ENCODE measurements around the gene GTSE1.

The GTSE1 gene

DNA sequence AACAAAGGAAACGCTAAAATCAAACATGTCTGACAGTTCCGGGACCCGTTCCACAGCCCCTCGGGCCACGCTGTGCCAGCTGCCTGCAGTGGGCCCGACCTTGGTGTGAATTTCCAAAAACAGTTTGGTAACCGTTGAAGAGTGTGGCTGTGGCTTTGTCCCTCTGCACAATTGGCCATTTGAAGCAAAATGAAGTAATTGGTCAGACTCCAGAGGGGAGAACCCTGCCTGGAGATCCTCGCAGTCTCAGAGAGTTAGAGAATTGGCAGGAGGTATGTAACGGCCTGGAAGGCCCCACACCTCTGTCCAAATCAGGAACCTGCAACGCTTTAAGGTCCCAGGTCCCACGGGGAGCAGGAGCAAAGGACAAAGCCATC lies 65.1 kb downstream of the GTSE1 start:
- H3K36me3 ChIP-seq (ENCODE audit: control insufficient read depth, insufficient read depth, low read length): peaks cover 5% of the 10 kb centered on the region
- DNase-seq (ENCODE audit: extremely low read depth, insufficient read length): no peak
- H3K27me3 ChIP-seq (replicated peaks; ENCODE audit: control insufficient read depth, insufficient read depth, low read length): no peaks in the 10 kb centered on the region; the same call in 1 of the 2 replicates
- H3K4me3 ChIP-seq (replicated peaks; ENCODE audit: low read depth, low read length): no peak overlapping the region
- no peak for TF ChIP-seq CTCF (IDR thresholded peaks at IDR 0.05; ENCODE audit: insufficient read depth, low read length, poor library complexity, severe bottlenecking)

- Histone ChIP-seq H3K27me3 (replicated peaks; ENCODE audit: control insufficient read depth, insufficient read depth, low read length) (no peaks in the 10 kb centered on the region; the same call in 1 of the 2 replicates), H3K4me3 (replicated peaks; ENCODE audit: low read depth, low read length) (no peak overlapping the region), H3K36me3 (ENCODE audit: control insufficient read depth, insufficient read depth, low read length) (peaks cover 3% of the 10 kb centered on the region)
- TF ChIP-seq CTCF (IDR thresholded peaks at IDR 0.05; ENCODE audit: insufficient read depth, low read length, poor library complexity, severe bottlenecking): no peak
- peak; percentile 58 for DNase-seq (ENCODE audit: extremely low read depth, insufficient read length)
Observed at GRCh38 chr22:46362203-46362933, 65.7 kb downstream of the GTSE1 start.

- no peak for DNase-seq (ENCODE audit: extremely low read depth, insufficient read length)
- Histone ChIP-seq H3K27me3 (replicated peaks; ENCODE audit: control insufficient read depth, insufficient read depth, low read length) (no peaks in the 10 kb centered on the region; the same call in 1 of the 2 replicates), H3K36me3 (ENCODE audit: control insufficient read depth, insufficient read depth, low read length) (peaks cover 3% of the 10 kb centered on the region), H3K4me3 (replicated peaks; ENCODE audit: low read depth, low read length) (no peak overlapping the region)
- TF ChIP-seq CTCF (IDR thresholded peaks at IDR 0.05; ENCODE audit: insufficient read depth, low read length, poor library complexity, severe bottlenecking): no peak
Observed at GRCh38 chr22:46362934-46363515, 66.4 kb downstream of the GTSE1 start.

- TF ChIP-seq CTCF (IDR thresholded peaks at IDR 0.05; ENCODE audit: insufficient read depth, low read length, poor library complexity, severe bottlenecking): no peak
- Histone ChIP-seq H3K36me3 (ENCODE audit: control insufficient read depth, insufficient read depth, low read length) (peaks cover 2% of the 10 kb centered on the region), H3K27me3 (replicated peaks; ENCODE audit: control insufficient read depth, insufficient read depth, low read length) (no peaks in the 10 kb centered on the region; the same call in 1 of the 2 replicates), H3K4me3 (replicated peaks; ENCODE audit: low read depth, low read length) (no peak overlapping the region)
- DNase-seq (ENCODE audit: extremely low read depth, insufficient read length): no peak
Observed at GRCh38 chr22:46363611-46364321, 67.1 kb downstream of the GTSE1 start.

DNA sequence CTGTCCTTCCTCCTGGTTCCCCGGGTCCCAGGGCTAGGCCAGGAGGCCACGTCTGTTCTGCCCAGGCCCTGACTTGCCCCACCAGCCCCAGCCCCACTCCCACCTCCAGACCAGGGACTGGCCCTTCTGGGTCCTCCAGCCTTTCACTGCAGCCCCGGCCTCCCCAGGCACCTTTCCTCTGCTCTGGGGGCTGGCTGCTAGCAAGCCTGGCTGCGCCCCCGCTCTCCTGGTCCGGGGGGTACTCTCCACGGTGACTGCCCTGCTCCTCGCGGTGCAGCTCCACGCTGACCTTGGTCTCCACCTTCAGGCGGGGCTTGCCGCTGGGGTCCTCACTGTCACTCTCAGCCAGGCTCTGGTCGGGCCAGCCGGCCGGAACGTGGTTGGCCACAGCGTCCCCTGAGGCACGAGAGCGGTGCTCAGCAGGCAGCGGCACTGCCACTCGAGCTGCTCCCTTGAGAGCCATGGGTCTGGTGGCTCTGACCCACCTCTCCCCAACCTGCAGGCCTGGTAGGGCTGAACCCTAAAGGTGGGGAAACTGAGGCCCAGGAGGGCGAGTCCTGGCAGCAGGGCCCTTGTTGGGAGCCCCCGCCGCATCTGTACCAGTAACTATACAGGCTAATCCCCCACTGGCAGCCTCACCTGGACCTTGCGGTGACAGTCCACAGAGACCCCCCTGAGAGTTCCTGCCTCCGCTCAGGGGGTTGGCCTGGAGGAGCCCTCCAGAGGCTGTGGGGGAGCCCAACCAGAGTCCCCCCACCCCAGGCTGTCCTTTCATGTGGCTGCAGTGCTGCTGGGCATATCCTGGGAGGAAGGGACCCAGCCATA lies 67.9 kb downstream of the GTSE1 start:
- H3K4me3 ChIP-seq (replicated peaks; ENCODE audit: low read depth, low read length): no peak overlapping the region
- TF ChIP-seq CTCF (IDR thresholded peaks at IDR 0.05; ENCODE audit: insufficient read depth, low read length, poor library complexity, severe bottlenecking): no peak
- no peak for DNase-seq (ENCODE audit: extremely low read depth, insufficient read length)
- no peaks in the 10 kb centered on the region for H3K36me3 ChIP-seq (ENCODE audit: control insufficient read depth, insufficient read depth, low read length)
- H3K27me3 ChIP-seq (replicated peaks; ENCODE audit: control insufficient read depth, insufficient read depth, low read length): no peaks in the 10 kb centered on the region; the same call in 1 of the 2 replicates

Measured in GM06990 (cell line).